ENCODE data around the gene MRPL23.
"Not testable (repeated sequence)": the region's sequence is repeated elsewhere in the genome, so short reads cannot be mapped to it uniquely, and the experiment has no call there.

MRPL23 gene

GRCh38 chr11:1934335-1935155 is 12.6 kb upstream of the MRPL23 start:
- DNase-seq, result no peak

- DNase-seq, result no peak
These were observed 11.7 kb upstream of the MRPL23 start for GRCh38 chr11:1935156-1936071.

- DNase-seq, result no peak
These were observed 10.9 kb upstream of the MRPL23 start for GRCh38 chr11:1936072-1936780.

GRCh38 chr11:1936781-1937615 is 10.1 kb upstream of the MRPL23 start:
- DNase-seq, result no peak

- no peak for DNase-seq
These were observed 9.4 kb upstream of the MRPL23 start for GRCh38 chr11:1937616-1938342.

GRCh38 chr11:1938343-1939005 is 8.7 kb upstream of the MRPL23 start:
- DNase-seq, result no peak

- peak; percentile 60 for DNase-seq
These were observed 8.0 kb upstream of the MRPL23 start for GRCh38 chr11:1939006-1939625.

- DNase-seq, result not testable (repeated sequence)
These were observed 7.3 kb upstream of the MRPL23 start for GRCh38 chr11:1939788-1940187.

GRCh38 chr11:1942558-1943260 is 4.4 kb upstream of the MRPL23 start:
- no peak for DNase-seq

GRCh38 chr11:1943576-1943975 is 3.6 kb upstream of the MRPL23 start:
- DNase-seq, result no peak

GRCh38 chr11:1943977-1944376 is 3.2 kb upstream of the MRPL23 start:
- peak; percentile 39 for DNase-seq

- DNase-seq, result no peak
These were observed 583 bp downstream of the MRPL23 start for GRCh38 chr11:1947592-1948237.

- DNase-seq, result no peak
These were observed 1.3 kb downstream of the MRPL23 start for GRCh38 chr11:1948389-1948788.

GRCh38 chr11:1949302-1949701 is 2.2 kb downstream of the MRPL23 start:
- no peak for DNase-seq

GRCh38 chr11:1949922-1950321 is 2.8 kb downstream of the MRPL23 start:
- DNase-seq, result no peak

GRCh38 chr11:1952806-1953482 is 5.8 kb downstream of the MRPL23 start:
- no peak for DNase-seq

- DNase-seq, result no peak
These were observed 6.5 kb downstream of the MRPL23 start for GRCh38 chr11:1953489-1954266.

- DNase-seq, result no peak
These were observed 11.2 kb downstream of the MRPL23 start for GRCh38 chr11:1958367-1958766.

Data from hematopoietic multipotent progenitor cell treated with erythropoietin and hydrocortisone succinate and interleukin-3 and kit ligand, for 4 days (in vitro differentiated cells).